ENCODE results near the gene SMYD3. TPM values are rescaled to one million over a fixed set of nuclear protein-coding genes. Genes with fewer than 3 reads are reported as not detected.

The SMYD3 gene
- total and polyA plus RNA-seq, 9 of the 15 experiments (the other 6 are each of a cell fraction or from before 2014, with no cell fraction given): 128 to 440 (median 197) TPM

DNA sequence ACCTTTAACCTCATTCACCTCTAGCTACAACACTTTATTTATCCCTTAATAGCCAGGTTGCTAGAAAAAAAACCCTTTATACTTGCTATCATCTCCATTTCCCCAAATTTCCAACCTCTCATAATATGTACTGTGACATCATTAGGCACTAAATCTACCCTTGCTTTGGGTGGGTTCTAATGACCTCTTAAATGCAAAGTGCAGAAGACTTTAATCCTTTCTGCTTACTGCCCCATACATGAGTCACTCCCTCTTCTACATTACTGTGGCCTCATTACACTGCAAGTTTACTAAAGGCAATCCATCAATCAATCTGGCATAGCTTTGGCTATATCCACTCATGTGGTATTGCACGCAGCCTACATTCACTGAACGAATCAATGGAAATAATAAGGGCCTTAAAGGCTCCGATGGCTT lies 353.3 kb downstream of the SMYD3 start (continued):
- TF ChIP-seq, protein P1, sequence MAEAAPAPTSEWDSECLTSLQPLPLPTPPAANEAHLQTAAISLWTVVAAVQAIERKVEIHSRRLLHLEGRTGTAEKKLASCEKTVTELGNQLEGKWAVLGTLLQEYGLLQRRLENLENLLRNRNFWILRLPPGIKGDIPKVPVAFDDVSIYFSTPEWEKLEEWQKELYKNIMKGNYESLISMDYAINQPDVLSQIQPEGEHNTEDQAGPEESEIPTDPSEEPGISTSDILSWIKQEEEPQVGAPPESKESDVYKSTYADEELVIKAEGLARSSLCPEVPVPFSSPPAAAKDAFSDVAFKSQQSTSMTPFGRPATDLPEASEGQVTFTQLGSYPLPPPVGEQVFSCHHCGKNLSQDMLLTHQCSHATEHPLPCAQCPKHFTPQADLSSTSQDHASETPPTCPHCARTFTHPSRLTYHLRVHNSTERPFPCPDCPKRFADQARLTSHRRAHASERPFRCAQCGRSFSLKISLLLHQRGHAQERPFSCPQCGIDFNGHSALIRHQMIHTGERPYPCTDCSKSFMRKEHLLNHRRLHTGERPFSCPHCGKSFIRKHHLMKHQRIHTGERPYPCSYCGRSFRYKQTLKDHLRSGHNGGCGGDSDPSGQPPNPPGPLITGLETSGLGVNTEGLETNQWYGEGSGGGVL (CRISPR knock-in tag; IDR thresholded peaks at IDR 0.05): no peak
- no peak for TF ChIP-seq PRMT5 (CRISPR knock-in tag; IDR thresholded peaks at IDR 0.05)
- TF ChIP-seq ZNF644 (tag; IDR thresholded peaks at IDR 0.05; ENCODE audit: low read depth): no peak
- no peak for TF ChIP-seq DIDO1 (tag; IDR thresholded peaks at IDR 0.05; ENCODE audit: low read depth)
- no peak for TF ChIP-seq ZNF232 (CRISPR knock-in tag; IDR thresholded peaks at IDR 0.05)
- TF ChIP-seq MCM7 (IDR thresholded peaks at IDR 0.05): no peak
- TF ChIP-seq FUS (optimal IDR thresholded peaks at IDR 0.05; ENCODE audit: low read depth, low read length): no peak
- 0 out of 2 replicates have a peak, but pooled peaks have one; percentile 25 for TF ChIP-seq BHLHE40 (IDR thresholded peaks at IDR 0.05; ENCODE audit: low read length)
- TF ChIP-seq ZNF551 (CRISPR knock-in tag; IDR thresholded peaks at IDR 0.05): 0 out of 2 replicates have a peak, but pooled peaks have one; percentile 55
- 0 out of 2 replicates have a peak, but pooled peaks have one; percentile 1 for TF ChIP-seq HBP1 (CRISPR knock-in tag; IDR thresholded peaks at IDR 0.05)
- TF ChIP-seq MTF1 (CRISPR knock-in tag; IDR thresholded peaks at IDR 0.05; ENCODE audit: borderline replicate concordance): no peak
- TF ChIP-seq NR1H2 (CRISPR knock-in tag; IDR thresholded peaks at IDR 0.05): no peak
- TF ChIP-seq, protein P2, sequence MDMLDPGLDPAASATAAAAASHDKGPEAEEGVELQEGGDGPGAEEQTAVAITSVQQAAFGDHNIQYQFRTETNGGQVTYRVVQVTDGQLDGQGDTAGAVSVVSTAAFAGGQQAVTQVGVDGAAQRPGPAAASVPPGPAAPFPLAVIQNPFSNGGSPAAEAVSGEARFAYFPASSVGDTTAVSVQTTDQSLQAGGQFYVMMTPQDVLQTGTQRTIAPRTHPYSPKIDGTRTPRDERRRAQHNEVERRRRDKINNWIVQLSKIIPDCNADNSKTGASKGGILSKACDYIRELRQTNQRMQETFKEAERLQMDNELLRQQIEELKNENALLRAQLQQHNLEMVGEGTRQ (CRISPR knock-in tag; IDR thresholded peaks at IDR 0.05): no peak
- no peak for TF ChIP-seq ZNF77 (CRISPR knock-in tag; IDR thresholded peaks at IDR 0.05)
- 0 out of 2 replicates have a peak, but pooled peaks have one; percentile 31 for TF ChIP-seq ZBTB33 (CRISPR knock-in tag; IDR thresholded peaks at IDR 0.05)
- no peak for TF ChIP-seq GABPB1 (CRISPR knock-in tag; IDR thresholded peaks at IDR 0.05)
- TF ChIP-seq, protein P3, sequence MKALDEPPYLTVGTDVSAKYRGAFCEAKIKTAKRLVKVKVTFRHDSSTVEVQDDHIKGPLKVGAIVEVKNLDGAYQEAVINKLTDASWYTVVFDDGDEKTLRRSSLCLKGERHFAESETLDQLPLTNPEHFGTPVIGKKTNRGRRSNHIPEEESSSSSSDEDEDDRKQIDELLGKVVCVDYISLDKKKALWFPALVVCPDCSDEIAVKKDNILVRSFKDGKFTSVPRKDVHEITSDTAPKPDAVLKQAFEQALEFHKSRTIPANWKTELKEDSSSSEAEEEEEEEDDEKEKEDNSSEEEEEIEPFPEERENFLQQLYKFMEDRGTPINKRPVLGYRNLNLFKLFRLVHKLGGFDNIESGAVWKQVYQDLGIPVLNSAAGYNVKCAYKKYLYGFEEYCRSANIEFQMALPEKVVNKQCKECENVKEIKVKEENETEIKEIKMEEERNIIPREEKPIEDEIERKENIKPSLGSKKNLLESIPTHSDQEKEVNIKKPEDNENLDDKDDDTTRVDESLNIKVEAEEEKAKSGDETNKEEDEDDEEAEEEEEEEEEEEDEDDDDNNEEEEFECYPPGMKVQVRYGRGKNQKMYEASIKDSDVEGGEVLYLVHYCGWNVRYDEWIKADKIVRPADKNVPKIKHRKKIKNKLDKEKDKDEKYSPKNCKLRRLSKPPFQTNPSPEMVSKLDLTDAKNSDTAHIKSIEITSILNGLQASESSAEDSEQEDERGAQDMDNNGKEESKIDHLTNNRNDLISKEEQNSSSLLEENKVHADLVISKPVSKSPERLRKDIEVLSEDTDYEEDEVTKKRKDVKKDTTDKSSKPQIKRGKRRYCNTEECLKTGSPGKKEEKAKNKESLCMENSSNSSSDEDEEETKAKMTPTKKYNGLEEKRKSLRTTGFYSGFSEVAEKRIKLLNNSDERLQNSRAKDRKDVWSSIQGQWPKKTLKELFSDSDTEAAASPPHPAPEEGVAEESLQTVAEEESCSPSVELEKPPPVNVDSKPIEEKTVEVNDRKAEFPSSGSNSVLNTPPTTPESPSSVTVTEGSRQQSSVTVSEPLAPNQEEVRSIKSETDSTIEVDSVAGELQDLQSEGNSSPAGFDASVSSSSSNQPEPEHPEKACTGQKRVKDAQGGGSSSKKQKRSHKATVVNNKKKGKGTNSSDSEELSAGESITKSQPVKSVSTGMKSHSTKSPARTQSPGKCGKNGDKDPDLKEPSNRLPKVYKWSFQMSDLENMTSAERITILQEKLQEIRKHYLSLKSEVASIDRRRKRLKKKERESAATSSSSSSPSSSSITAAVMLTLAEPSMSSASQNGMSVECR (CRISPR knock-in tag; IDR thresholded peaks at IDR 0.05): no peak
- peak; percentile 44; the same call in 1 of the 2 replicates for TF ChIP-seq NR2C1 (IDR thresholded peaks at IDR 0.05)
- no peak for TF ChIP-seq NR2C1 (tag; IDR thresholded peaks at IDR 0.05)

Data from K562 (cell line).